GM23338 (cell line): Measurements from ENCODE around the gene NR1D1. TPM values are rescaled to one million over a fixed set of nuclear protein-coding genes. Genes with fewer than 3 reads are reported as not detected.

Experiments used
- ATAC-seq: fragments of 200-7000 bp; cut with Tn5 transposase; 3 replicates; pipeline ENCODE4 v1.9.1; 2020
- DNase-seq: peaks from one replicate; pipeline ENCODE4 v3.0.0-alpha.2; 2015; ENCODE audit warnings: low spot score
- H2AFZ ChIP-seq: fragments of 200-600 bp; sonication (generic); 2 replicates; pipeline ENCODE4 v1.8.0; 2016; ENCODE audit warnings: antibody characterized with exemption, mild to moderate bottlenecking, moderate library complexity
- H3F3A ChIP-seq: fragments of 200-600 bp; sonication (generic); replicated peaks from 2 replicates; pipeline ENCODE4 v1.8.0; 2017; ENCODE audit warnings: antibody characterized with exemption, mixed run types, low read depth
- H3K27ac ChIP-seq: fragments of 200-600 bp; sonication (generic); 2 replicates; pipeline ENCODE4 v1.6.1; 2016; ENCODE audit warnings: low read depth
- H3K27me3 ChIP-seq: fragments of 200-600 bp; sonication (generic); 2 replicates; pipeline ENCODE4 v1.8.0; 2016; ENCODE audit warnings: mild to moderate bottlenecking, mixed run types, moderate library complexity; ENCODE audit not compliant: insufficient read depth
- H3K36me3 ChIP-seq: fragments of 200-600 bp; sonication (generic); 2 replicates; pipeline ENCODE4 v1.8.0; 2016; ENCODE audit warnings: mild to moderate bottlenecking; ENCODE audit not compliant: insufficient read depth
- H3K4me1 ChIP-seq: fragments of 200-600 bp; sonication (generic); 2 replicates; pipeline ENCODE4 v1.8.0; 2016; ENCODE audit warnings: mild to moderate bottlenecking, moderate library complexity; ENCODE audit not compliant: insufficient read depth
- H3K4me2 ChIP-seq: fragments of 200-600 bp; sonication (generic); 2 replicates; pipeline ENCODE4 v1.7.1; 2017; ENCODE audit warnings: mixed run types
- H3K4me3 ChIP-seq: fragments of 200-600 bp; sonication (generic); 2 replicates; pipeline ENCODE4 v1.6.1; 2016; ENCODE audit warnings: mixed run types
- H3K79me2 ChIP-seq: fragments of 200-600 bp; sonication (generic); replicated peaks from 2 replicates; pipeline ENCODE4 v1.8.0; 2017; ENCODE audit warnings: mild to moderate bottlenecking; ENCODE audit not compliant: insufficient read depth
- H3K9me2 ChIP-seq: fragments of 200-600 bp; sonication (generic); 2 replicates; pipeline ENCODE4 v1.8.0; 2017; ENCODE audit not compliant: insufficient read depth
- H4K20me1 ChIP-seq: fragments of 200-600 bp; sonication (generic); replicated peaks from 2 replicates; pipeline ENCODE4 v1.8.0; 2017; ENCODE audit warnings: mild to moderate bottlenecking; ENCODE audit not compliant: insufficient read depth
- H3K27ac Mint-ChIP-seq: 2 replicates; pipeline ENCODE4 v1.8.0; 2020; ENCODE audit warnings: inconsistent platforms, mild to moderate bottlenecking, moderate library complexity, mixed read lengths
- H3K27me3 Mint-ChIP-seq: 3 replicates; pipeline ENCODE4 v1.8.0; 2022; ENCODE audit warnings: low read depth, mild to moderate bottlenecking, moderate library complexity, mixed read lengths, inconsistent platforms; ENCODE audit not compliant: insufficient read depth, poor library complexity
- H3K36me3 Mint-ChIP-seq: 3 replicates; pipeline ENCODE4 v1.8.0; 2021; ENCODE audit warnings: low read depth, mild to moderate bottlenecking, inconsistent platforms, moderate library complexity, mixed read lengths
- H3K4me1 Mint-ChIP-seq: 3 replicates; pipeline ENCODE4 v1.8.0; 2020; ENCODE audit warnings: mild to moderate bottlenecking, inconsistent platforms, mixed read lengths
- H3K4me3 Mint-ChIP-seq: 3 replicates; pipeline ENCODE4 v1.8.0; 2021; ENCODE audit warnings: moderate library complexity, mild to moderate bottlenecking, inconsistent platforms, mixed read lengths
- H3K9me3 Mint-ChIP-seq: 3 replicates; pipeline ENCODE4 v1.8.0; 2020; ENCODE audit warnings: moderate library complexity, mild to moderate bottlenecking, inconsistent platforms, mixed read lengths
- CREB1 ChIP-seq: fragments of 250-450 bp; sonication (Bioruptor Pico); IDR thresholded peaks from 2 replicates; pipeline ENCODE4 v1.5.0; 2020; ENCODE audit warnings: low read depth, mild to moderate bottlenecking, moderate library complexity
- EZH2 ChIP-seq: fragments of 200-600 bp; sonication (generic); IDR thresholded peaks from one replicate; pipeline ENCODE4 v1.8.0; 2017; ENCODE audit warnings: antibody characterized with exemption, mild to moderate bottlenecking, low read depth; ENCODE audit not compliant: unreplicated experiment
- EZH2phosphoT487 ChIP-seq: fragments of 200-600 bp; sonication (generic); IDR thresholded peaks from one replicate; pipeline ENCODE4 v1.8.1; 2018; ENCODE audit warnings: antibody characterized with exemption; ENCODE audit not compliant: unreplicated experiment
- JUNB ChIP-seq: IDR thresholded peaks from one replicate; pipeline ENCODE4 v1.6.1; 2016; ENCODE audit warnings: antibody characterized with exemption; ENCODE audit not compliant: unreplicated experiment
- NANOG ChIP-seq: IDR thresholded peaks from 2 replicates; pipeline ENCODE4 v1.6.1; 2016; ENCODE audit warnings: antibody characterized with exemption, borderline replicate concordance
- POLR2AphosphoS5 ChIP-seq: IDR thresholded peaks from 2 replicates; pipeline ENCODE4 v1.6.1; 2016; ENCODE audit warnings: antibody characterized with exemption, low read depth
- STAT1 ChIP-seq: IDR thresholded peaks from one replicate; pipeline ENCODE4 v1.6.1; 2016; ENCODE audit warnings: antibody characterized with exemption; ENCODE audit not compliant: unreplicated experiment
- ZNF114 ChIP-seq: fragments of 250-450 bp; sonication (Bioruptor Pico); IDR thresholded peaks from 2 replicates; pipeline ENCODE4 v1.5.0; 2020; ENCODE audit warnings: mild to moderate bottlenecking, moderate library complexity
- ZNF331 ChIP-seq: fragments of 250-450 bp; sonication (Bioruptor Pico); IDR thresholded peaks from 2 replicates; pipeline ENCODE4 v1.5.0; 2020; ENCODE audit warnings: low read depth, mild to moderate bottlenecking, moderate library complexity
- polyA plus RNA-seq: library from polyadenylated mRNA; unstranded; fragments of >200 nt; fragmentation: Nextera tagmentation; extraction: Ambion mirVana; gene quantifications from 2 replicates; pipeline ENCODE4 v1.2.1, GENCODE V29; 2016
- total RNA-seq: library from RNA; depleted of rRNA; stranded (reverse); fragments of >200 nt; shearing (Covaris generic); gene quantifications from 2 replicates; pipeline ENCODE4 v1.2.3, GENCODE V29; 2014
- TF ChIP-seq, protein P1 (sequence below): IDR thresholded peaks from 2 replicates; pipeline ENCODE4 v1.6.1; 2016; ENCODE audit warnings: antibody characterized with exemption
- TF ChIP-seq, protein P2 (sequence below): IDR thresholded peaks from one replicate; pipeline ENCODE4 v1.6.1; 2018; ENCODE audit warnings: antibody characterized with exemption; ENCODE audit not compliant: unreplicated experiment
- TF ChIP-seq, protein P3 (sequence below), 2 experiments: fragments of 200-600 bp in 1 of 2; sonication (generic) in 1 of 2; conservative IDR thresholded peaks; 2 replicates each; pipeline versions ENCODE4 v1.5.1 to v1.6.1; 2016 to 2017; ENCODE audit warnings: antibody characterized with exemption in 2 of 2, low read depth in 2 of 2, mild to moderate bottlenecking in 2 of 2, moderate library complexity in 1 of 2
- TF ChIP-seq, protein P4 (sequence below): fragments of 250-450 bp; sonication (Bioruptor Pico); IDR thresholded peaks from 2 replicates; pipeline ENCODE4 v1.5.0; 2020; ENCODE audit warnings: mild to moderate bottlenecking, moderate library complexity

The NR1D1 gene
- total and polyA plus RNA-seq, 2 experiments from 2014 or later, result 3.3 to 4.2 TPM

DNA sequence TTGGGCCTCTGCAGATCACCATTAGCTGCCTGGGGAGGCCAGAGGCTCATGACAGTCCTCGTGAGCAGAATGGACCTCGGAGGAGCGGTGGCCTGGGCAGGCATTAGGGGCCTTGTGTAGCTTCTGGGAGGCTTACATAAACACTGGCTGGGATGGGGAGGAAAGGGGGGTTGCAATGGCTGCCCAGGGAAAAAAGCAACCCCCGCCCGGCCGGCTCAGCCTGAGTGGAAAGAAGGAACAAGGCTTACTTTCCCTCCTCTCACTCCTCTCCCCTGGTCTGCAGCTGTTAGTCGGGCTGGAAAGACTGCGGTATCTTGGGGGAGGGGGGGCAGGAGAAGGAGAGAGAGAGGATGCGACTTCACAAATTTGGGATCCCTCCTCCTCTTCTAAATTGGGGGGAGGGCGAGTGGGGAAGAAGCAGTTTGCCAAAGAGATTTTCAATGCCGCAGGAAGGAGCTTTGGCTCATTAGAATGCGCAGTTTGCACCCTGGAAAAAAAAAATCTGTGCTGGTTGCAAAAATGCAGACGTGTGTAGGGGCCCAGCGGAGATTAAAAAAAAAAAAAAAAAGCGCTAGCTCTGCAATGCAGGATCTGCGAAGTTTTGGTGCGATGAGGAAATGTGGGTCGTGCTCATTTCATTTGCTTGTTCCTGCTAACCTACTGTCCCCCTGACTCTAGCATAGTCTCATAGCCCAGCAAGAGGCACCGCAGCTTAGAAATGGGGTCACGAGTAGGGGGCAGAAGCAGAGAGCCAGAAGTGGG is 6.6 kb upstream of the NR1D1 start:
- peak overlapping the region; percentile 71 for H3K4me2 ChIP-seq

More for the DNA sequence above, 6.6 kb upstream of the NR1D1 start:
- Histone ChIP-seq H3K27ac (no peak overlapping the region), H3K36me3 (no peaks in the 10 kb centered on the region), H3F3A (peaks cover 12% of the 10 kb centered on the region; the same call in 1 of the 2 replicates), H3K9me2 (peaks cover 7% of the 10 kb centered on the region; the same call in 1 of the 2 replicates), H2AFZ (peak overlapping the region; percentile 95), H3K4me1 (peaks cover 75% of the 10 kb centered on the region), H3K79me2 (no peaks in the 10 kb centered on the region), H3K4me3 (peak overlapping the region; percentile 40), H4K20me1 (no peaks in the 10 kb centered on the region), H3K27me3 (peaks cover 33% of the 10 kb centered on the region)
- H3K4me3 Mint-ChIP-seq, result peak overlapping the region; percentile 52
- no peak for TF ChIP-seq CREB1 (CRISPR knock-in tag)
- TF ChIP-seq, protein P1, sequence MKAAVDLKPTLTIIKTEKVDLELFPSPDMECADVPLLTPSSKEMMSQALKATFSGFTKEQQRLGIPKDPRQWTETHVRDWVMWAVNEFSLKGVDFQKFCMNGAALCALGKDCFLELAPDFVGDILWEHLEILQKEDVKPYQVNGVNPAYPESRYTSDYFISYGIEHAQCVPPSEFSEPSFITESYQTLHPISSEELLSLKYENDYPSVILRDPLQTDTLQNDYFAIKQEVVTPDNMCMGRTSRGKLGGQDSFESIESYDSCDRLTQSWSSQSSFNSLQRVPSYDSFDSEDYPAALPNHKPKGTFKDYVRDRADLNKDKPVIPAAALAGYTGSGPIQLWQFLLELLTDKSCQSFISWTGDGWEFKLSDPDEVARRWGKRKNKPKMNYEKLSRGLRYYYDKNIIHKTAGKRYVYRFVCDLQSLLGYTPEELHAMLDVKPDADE, result no peak
- no peak for TF ChIP-seq ZNF331 (CRISPR knock-in tag)
- no peak for TF ChIP-seq POLR2AphosphoS5
- TF ChIP-seq NANOG, result no peak
- TF ChIP-seq, protein P2, sequence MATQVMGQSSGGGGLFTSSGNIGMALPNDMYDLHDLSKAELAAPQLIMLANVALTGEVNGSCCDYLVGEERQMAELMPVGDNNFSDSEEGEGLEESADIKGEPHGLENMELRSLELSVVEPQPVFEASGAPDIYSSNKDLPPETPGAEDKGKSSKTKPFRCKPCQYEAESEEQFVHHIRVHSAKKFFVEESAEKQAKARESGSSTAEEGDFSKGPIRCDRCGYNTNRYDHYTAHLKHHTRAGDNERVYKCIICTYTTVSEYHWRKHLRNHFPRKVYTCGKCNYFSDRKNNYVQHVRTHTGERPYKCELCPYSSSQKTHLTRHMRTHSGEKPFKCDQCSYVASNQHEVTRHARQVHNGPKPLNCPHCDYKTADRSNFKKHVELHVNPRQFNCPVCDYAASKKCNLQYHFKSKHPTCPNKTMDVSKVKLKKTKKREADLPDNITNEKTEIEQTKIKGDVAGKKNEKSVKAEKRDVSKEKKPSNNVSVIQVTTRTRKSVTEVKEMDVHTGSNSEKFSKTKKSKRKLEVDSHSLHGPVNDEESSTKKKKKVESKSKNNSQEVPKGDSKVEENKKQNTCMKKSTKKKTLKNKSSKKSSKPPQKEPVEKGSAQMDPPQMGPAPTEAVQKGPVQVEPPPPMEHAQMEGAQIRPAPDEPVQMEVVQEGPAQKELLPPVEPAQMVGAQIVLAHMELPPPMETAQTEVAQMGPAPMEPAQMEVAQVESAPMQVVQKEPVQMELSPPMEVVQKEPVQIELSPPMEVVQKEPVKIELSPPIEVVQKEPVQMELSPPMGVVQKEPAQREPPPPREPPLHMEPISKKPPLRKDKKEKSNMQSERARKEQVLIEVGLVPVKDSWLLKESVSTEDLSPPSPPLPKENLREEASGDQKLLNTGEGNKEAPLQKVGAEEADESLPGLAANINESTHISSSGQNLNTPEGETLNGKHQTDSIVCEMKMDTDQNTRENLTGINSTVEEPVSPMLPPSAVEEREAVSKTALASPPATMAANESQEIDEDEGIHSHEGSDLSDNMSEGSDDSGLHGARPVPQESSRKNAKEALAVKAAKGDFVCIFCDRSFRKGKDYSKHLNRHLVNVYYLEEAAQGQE, result no peak
- TF ChIP-seq, protein P3, sequence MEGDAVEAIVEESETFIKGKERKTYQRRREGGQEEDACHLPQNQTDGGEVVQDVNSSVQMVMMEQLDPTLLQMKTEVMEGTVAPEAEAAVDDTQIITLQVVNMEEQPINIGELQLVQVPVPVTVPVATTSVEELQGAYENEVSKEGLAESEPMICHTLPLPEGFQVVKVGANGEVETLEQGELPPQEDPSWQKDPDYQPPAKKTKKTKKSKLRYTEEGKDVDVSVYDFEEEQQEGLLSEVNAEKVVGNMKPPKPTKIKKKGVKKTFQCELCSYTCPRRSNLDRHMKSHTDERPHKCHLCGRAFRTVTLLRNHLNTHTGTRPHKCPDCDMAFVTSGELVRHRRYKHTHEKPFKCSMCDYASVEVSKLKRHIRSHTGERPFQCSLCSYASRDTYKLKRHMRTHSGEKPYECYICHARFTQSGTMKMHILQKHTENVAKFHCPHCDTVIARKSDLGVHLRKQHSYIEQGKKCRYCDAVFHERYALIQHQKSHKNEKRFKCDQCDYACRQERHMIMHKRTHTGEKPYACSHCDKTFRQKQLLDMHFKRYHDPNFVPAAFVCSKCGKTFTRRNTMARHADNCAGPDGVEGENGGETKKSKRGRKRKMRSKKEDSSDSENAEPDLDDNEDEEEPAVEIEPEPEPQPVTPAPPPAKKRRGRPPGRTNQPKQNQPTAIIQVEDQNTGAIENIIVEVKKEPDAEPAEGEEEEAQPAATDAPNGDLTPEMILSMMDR (conservative IDR thresholded peaks at IDR 0.05; ENCODE audit: low read depth in 2 of 2), result no peak
- TF ChIP-seq EZH2phosphoT487, result no peak
- no peak for TF ChIP-seq JUNB
- TF ChIP-seq ZNF114, result no peak
- TF ChIP-seq EZH2, result no peak
- TF ChIP-seq, protein P4, sequence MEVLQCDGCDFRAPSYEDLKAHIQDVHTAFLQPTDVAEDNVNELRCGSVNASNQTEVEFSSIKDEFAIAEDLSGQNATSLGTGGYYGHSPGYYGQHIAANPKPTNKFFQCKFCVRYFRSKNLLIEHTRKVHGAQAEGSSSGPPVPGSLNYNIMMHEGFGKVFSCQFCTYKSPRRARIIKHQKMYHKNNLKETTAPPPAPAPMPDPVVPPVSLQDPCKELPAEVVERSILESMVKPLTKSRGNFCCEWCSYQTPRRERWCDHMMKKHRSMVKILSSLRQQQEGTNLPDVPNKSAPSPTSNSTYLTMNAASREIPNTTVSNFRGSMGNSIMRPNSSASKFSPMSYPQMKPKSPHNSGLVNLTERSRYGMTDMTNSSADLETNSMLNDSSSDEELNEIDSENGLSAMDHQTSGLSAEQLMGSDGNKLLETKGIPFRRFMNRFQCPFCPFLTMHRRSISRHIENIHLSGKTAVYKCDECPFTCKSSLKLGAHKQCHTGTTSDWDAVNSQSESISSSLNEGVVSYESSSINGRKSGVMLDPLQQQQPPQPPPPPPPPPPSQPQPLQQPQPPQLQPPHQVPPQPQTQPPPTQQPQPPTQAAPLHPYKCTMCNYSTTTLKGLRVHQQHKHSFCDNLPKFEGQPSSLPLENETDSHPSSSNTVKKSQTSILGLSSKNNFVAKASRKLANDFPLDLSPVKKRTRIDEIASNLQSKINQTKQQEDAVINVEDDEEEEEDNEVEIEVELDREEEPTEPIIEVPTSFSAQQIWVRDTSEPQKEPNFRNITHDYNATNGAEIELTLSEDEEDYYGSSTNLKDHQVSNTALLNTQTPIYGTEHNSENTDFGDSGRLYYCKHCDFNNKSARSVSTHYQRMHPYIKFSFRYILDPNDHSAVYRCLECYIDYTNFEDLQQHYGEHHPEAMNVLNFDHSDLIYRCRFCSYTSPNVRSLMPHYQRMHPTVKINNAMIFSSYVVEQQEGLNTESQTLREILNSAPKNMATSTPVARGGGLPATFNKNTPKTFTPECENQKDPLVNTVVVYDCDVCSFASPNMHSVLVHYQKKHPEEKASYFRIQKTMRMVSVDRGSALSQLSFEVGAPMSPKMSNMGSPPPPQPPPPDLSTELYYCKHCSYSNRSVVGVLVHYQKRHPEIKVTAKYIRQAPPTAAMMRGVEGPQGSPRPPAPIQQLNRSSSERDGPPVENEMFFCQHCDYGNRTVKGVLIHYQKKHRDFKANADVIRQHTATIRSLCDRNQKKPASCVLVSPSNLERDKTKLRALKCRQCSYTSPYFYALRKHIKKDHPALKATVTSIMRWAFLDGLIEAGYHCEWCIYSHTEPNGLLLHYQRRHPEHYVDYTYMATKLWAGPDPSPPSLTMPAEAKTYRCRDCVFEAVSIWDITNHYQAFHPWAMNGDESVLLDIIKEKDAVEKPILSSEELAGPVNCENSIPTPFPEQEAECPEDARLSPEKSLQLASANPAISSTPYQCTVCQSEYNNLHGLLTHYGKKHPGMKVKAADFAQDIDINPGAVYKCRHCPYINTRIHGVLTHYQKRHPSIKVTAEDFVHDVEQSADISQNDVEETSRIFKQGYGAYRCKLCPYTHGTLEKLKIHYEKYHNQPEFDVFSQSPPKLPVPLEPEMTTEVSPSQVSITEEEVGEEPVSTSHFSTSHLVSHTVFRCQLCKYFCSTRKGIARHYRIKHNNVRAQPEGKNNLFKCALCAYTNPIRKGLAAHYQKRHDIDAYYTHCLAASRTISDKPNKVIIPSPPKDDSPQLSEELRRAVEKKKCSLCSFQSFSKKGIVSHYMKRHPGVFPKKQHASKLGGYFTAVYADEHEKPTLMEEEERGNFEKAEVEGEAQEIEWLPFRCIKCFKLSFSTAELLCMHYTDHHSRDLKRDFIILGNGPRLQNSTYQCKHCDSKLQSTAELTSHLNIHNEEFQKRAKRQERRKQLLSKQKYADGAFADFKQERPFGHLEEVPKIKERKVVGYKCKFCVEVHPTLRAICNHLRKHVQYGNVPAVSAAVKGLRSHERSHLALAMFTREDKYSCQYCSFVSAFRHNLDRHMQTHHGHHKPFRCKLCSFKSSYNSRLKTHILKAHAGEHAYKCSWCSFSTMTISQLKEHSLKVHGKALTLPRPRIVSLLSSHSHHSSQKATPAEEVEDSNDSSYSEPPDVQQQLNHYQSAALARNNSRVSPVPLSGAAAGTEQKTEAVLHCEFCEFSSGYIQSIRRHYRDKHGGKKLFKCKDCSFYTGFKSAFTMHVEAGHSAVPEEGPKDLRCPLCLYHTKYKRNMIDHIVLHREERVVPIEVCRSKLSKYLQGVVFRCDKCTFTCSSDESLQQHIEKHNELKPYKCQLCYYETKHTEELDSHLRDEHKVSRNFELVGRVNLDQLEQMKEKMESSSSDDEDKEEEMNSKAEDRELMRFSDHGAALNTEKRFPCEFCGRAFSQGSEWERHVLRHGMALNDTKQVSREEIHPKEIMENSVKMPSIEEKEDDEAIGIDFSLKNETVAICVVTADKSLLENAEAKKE (CRISPR knock-in tag), result no peak
- TF ChIP-seq STAT1, result no peak
- peak; percentile 1; the same call in 1 of the 3 replicates for ATAC-seq
- H3K36me3 Mint-ChIP-seq, result no peaks in the 10 kb centered on the region
- H3K4me1 Mint-ChIP-seq, result peaks cover 83% of the 10 kb centered on the region
- H3K9me3 Mint-ChIP-seq, result no peaks in the 10 kb centered on the region
- 0 out of 2 replicates have a peak overlapping the region, but pooled peaks have one; percentile 7 for H3K27ac Mint-ChIP-seq
- peaks cover 48% of the 10 kb centered on the region for H3K27me3 Mint-ChIP-seq
- DNase-seq, result peak; percentile 65
